GM23338 (cell line): Measurements from ENCODE around the gene UBE3C.

ENCODE experiments used
- CTCF ChIP-seq, 2 experiments: fragments of 200-600 bp in 1 of 2; sonication (generic) in 1 of 2; conservative IDR thresholded peaks; 2 replicates each; pipeline versions ENCODE4 v1.5.1 to v1.6.1; 2016 to 2017; ENCODE audit warnings: antibody characterized with exemption in 2 of 2, low read depth in 2 of 2, mild to moderate bottlenecking in 2 of 2, moderate library complexity in 1 of 2
- ETS1 ChIP-seq: IDR thresholded peaks from 2 replicates; pipeline ENCODE4 v1.6.1; 2016; ENCODE audit warnings: antibody characterized with exemption
- EZH2 ChIP-seq: fragments of 200-600 bp; sonication (generic); IDR thresholded peaks from one replicate; pipeline ENCODE4 v1.8.0; 2017; ENCODE audit warnings: antibody characterized with exemption, mild to moderate bottlenecking, low read depth; ENCODE audit not compliant: unreplicated experiment
- POLR2AphosphoS5 ChIP-seq: IDR thresholded peaks from 2 replicates; pipeline ENCODE4 v1.6.1; 2016; ENCODE audit warnings: antibody characterized with exemption, low read depth
- ZNF114 ChIP-seq: fragments of 250-450 bp; sonication (Bioruptor Pico); IDR thresholded peaks from 2 replicates; pipeline ENCODE4 v1.5.0; 2020; ENCODE audit warnings: mild to moderate bottlenecking, moderate library complexity

GRCh38 chr7:157234271-157234670 is 95.5 kb downstream of the UBE3C start:
- TF ChIP-seq CTCF (conservative IDR thresholded peaks at IDR 0.05; ENCODE audit: low read depth in 2 of 2), result no peak
- TF ChIP-seq EZH2, result no peak
- TF ChIP-seq POLR2AphosphoS5, result no peak
- no peak for TF ChIP-seq ZNF114 (CRISPR knock-in tag)
- TF ChIP-seq ETS1, result no peak
